Measurements from ENCODE around the gene BCL6. TPM values are rescaled to one million over a fixed set of nuclear protein-coding genes. Genes with fewer than 3 reads are reported as not detected.

Gene BCL6
- total RNA-seq, 1 donor = 40.2 TPM

GRCh38 chr3:187750006-187750512 is 4.8 kb upstream of the BCL6 start:
- no peak for DNase-seq (ENCODE audit: insufficient read length, low spot score, missing footprints)
- Histone ChIP-seq H3K27ac (ENCODE audit: low read depth, low read length) (no peak overlapping the region), H2AFZ (ENCODE audit: low read length) (peak overlapping the region; percentile 45), H3K9me3 (ENCODE audit: low read depth, low read length) (no peaks in the 10 kb centered on the region), H3K79me2 (ENCODE audit: insufficient read depth, low read length) (no peaks in the 10 kb centered on the region), H3K36me3 (ENCODE audit: insufficient read depth, low read length) (no peaks in the 10 kb centered on the region), H3K4me1 (ENCODE audit: insufficient read depth, low read length) (peaks cover 14% of the 10 kb centered on the region), H4K20me1 (ENCODE audit: insufficient read depth, low read length) (no peaks in the 10 kb centered on the region), H3K4me2 (ENCODE audit: insufficient read depth, low read length) (peak overlapping the region; percentile 60), H3K27me3 (ENCODE audit: insufficient read depth, low read length) (no peaks in the 10 kb centered on the region), H3K4me3 (ENCODE audit: insufficient read depth, low read length) (peak overlapping the region; percentile 48)
- no peak for TF ChIP-seq CTCF (IDR thresholded peaks at IDR 0.05; ENCODE audit: extremely low read depth, low read depth, low read length)

- Histone ChIP-seq H3K4me3 (ENCODE audit: insufficient read depth, low read length) (no peak overlapping the region), H4K20me1 (ENCODE audit: insufficient read depth, low read length) (no peaks in the 10 kb centered on the region), H3K4me1 (ENCODE audit: insufficient read depth, low read length) (peaks cover 14% of the 10 kb centered on the region), H3K9me3 (ENCODE audit: low read depth, low read length) (no peaks in the 10 kb centered on the region), H3K4me2 (ENCODE audit: insufficient read depth, low read length) (no peak overlapping the region), H3K27me3 (ENCODE audit: insufficient read depth, low read length) (no peaks in the 10 kb centered on the region), H3K36me3 (ENCODE audit: insufficient read depth, low read length) (no peaks in the 10 kb centered on the region), H2AFZ (ENCODE audit: low read length) (no peak overlapping the region), H3K27ac (ENCODE audit: low read depth, low read length) (no peak overlapping the region), H3K79me2 (ENCODE audit: insufficient read depth, low read length) (peaks cover 19% of the 10 kb centered on the region)
- peak; percentile 66 for DNase-seq (ENCODE audit: insufficient read length, low spot score, missing footprints)
- peak; percentile 100 for TF ChIP-seq CTCF (IDR thresholded peaks at IDR 0.05; ENCODE audit: extremely low read depth, low read depth, low read length)
These were observed 2.8 kb upstream of the BCL6 start for GRCh38 chr3:187748050-187748481.

- Histone ChIP-seq H3K9me3 (ENCODE audit: low read depth, low read length) (no peaks in the 10 kb centered on the region), H3K4me1 (ENCODE audit: insufficient read depth, low read length) (peaks cover 20% of the 10 kb centered on the region), H2AFZ (ENCODE audit: low read length) (no peak overlapping the region), H3K4me2 (ENCODE audit: insufficient read depth, low read length) (no peak overlapping the region), H4K20me1 (ENCODE audit: insufficient read depth, low read length) (no peaks in the 10 kb centered on the region), H3K79me2 (ENCODE audit: insufficient read depth, low read length) (peaks cover 24% of the 10 kb centered on the region), H3K36me3 (ENCODE audit: insufficient read depth, low read length) (no peaks in the 10 kb centered on the region), H3K27me3 (ENCODE audit: insufficient read depth, low read length) (no peaks in the 10 kb centered on the region), H3K4me3 (ENCODE audit: insufficient read depth, low read length) (no peak overlapping the region), H3K27ac (ENCODE audit: low read depth, low read length) (peak overlapping the region; percentile 100)
- no peak for TF ChIP-seq CTCF (IDR thresholded peaks at IDR 0.05; ENCODE audit: extremely low read depth, low read depth, low read length)
- DNase-seq (ENCODE audit: insufficient read length, low spot score, missing footprints) = no peak
These were observed 2.2 kb upstream of the BCL6 start for GRCh38 chr3:187747506-187747905.

- Histone ChIP-seq H2AFZ (ENCODE audit: low read length) (peak overlapping the region; percentile 39), H3K4me1 (ENCODE audit: insufficient read depth, low read length) (peaks cover 24% of the 10 kb centered on the region)
These were observed 1.4 kb upstream of the BCL6 start for GRCh38 chr3:187746442-187747281.

More at GRCh38 chr3:187746442-187747281, 1.4 kb upstream of the BCL6 start:
- no peak for TF ChIP-seq CTCF (IDR thresholded peaks at IDR 0.05; ENCODE audit: extremely low read depth, low read depth, low read length)
- peaks cover 2% of the 10 kb centered on the region for H4K20me1 ChIP-seq (ENCODE audit: insufficient read depth, low read length)
- peaks cover 32% of the 10 kb centered on the region for H3K79me2 ChIP-seq (ENCODE audit: insufficient read depth, low read length)
- no peak for DNase-seq (ENCODE audit: insufficient read length, low spot score, missing footprints)
- H3K27ac ChIP-seq (ENCODE audit: low read depth, low read length) = peak overlapping the region; percentile 100
- peak overlapping the region; percentile 100 for H3K4me2 ChIP-seq (ENCODE audit: insufficient read depth, low read length)
- no peaks in the 10 kb centered on the region for H3K36me3 ChIP-seq (ENCODE audit: insufficient read depth, low read length)
- no peaks in the 10 kb centered on the region for H3K9me3 ChIP-seq (ENCODE audit: low read depth, low read length)
- H3K4me3 ChIP-seq (ENCODE audit: insufficient read depth, low read length) = peak overlapping the region; percentile 93
- no peaks in the 10 kb centered on the region for H3K27me3 ChIP-seq (ENCODE audit: insufficient read depth, low read length)

Measured in osteoblast (primary cell).